H54 (cell line): ENCODE measurements around the gene PRR12.

Experiments
- DNase-seq: peaks from one replicate; pipeline ENCODE4 v3.0.0; 2011; ENCODE audit warnings: low spot score, mixed read lengths; ENCODE audit not compliant: insufficient read length
- FAIRE-seq: peaks from 3 replicates; lab custom pipeline; 2011; peaks lifted over from hg19 to GRCh38; lab: Jason Lieb, UNC
- POLR2A ChIP-seq: IDR thresholded peaks from 2 replicates; pipeline ENCODE4 v1.6.1; 2011; ENCODE audit warnings: low read depth, mild to moderate bottlenecking, low read length

The PRR12 gene

DNA sequence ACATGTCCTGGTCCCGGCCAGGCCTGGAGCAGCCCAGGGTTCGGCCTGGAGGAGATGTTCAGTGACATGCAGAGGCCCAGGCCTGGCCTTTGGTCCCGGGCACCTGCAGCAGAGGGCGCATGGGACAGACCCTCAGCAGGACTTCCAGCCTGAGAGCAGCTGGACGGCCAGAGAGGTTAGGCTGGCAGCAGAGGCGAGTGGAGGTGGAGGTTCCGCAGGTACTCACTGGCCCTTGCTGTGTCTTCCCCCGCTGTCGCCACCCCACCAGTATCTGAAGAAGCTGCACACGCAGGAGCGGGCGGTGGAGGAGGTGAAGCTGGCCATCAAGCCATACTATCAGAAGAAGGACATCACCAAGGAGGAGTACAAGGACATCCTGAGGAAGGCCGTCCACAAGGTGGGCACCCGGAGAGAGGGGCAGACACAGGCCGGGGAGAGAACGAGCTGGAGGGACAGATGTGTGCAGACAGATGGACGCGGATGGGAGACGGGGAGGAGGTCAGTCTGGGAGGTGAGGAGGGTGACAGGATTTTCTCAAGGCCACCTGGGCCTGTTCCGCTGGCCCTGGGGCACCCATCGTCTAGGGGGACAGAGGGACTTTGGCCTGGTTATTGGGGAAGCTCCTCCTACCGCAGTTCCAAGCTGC lies 66.6 kb downstream of the PRR12 start:
- no peak for TF ChIP-seq POLR2A
- DNase-seq (no peak), FAIRE-seq (no peak)

GRCh38 chr19:49658139-49658517 lies 67.1 kb downstream of the PRR12 start:
- no peak for TF ChIP-seq POLR2A
- FAIRE-seq (no peak), DNase-seq (no peak)

DNA sequence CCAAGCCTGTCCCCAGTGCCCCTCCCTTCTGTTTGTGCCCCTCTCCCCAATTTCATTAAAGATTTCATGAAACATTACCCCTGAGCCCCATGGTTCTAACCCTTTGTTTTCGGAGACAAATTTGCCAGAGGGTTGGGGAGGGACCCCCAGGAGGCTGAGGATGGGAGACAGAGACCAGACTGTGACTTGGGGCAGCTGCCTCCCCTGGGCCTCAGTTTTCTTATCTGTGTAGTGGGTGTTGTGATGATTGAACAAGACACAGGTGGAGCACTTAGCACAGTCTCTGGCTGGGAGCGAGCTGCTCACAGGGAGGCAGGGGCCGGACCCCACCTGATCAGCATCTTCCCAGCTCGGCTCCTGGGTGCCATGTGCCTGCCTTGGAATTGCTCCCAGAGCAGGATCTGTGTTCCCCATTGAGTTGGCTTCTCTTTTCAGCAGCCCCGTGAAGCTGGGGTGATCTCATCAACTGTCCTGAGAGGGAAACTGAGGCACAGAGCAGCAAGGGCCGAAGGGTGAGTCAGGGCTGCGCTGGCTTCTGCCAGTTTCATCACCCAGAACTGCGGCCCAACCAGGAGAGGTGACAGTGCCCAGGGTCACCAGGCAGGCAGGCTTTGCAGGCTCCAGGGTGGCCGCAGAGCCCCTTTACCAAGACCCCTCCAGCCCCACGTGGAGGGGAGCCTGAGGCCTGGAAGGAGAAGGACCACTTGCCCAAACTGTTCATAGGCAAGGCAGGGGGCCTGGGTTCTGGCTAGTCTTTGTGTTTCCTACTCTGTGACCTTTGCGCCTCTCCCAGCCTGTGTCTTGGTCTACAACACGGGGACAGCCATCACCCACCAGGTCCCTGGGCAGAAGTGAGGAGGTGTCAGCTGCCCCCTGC lies 67.8 kb downstream of the PRR12 start:
- FAIRE-seq (no peak), DNase-seq (no peak)
- no peak for TF ChIP-seq POLR2A

DNA sequence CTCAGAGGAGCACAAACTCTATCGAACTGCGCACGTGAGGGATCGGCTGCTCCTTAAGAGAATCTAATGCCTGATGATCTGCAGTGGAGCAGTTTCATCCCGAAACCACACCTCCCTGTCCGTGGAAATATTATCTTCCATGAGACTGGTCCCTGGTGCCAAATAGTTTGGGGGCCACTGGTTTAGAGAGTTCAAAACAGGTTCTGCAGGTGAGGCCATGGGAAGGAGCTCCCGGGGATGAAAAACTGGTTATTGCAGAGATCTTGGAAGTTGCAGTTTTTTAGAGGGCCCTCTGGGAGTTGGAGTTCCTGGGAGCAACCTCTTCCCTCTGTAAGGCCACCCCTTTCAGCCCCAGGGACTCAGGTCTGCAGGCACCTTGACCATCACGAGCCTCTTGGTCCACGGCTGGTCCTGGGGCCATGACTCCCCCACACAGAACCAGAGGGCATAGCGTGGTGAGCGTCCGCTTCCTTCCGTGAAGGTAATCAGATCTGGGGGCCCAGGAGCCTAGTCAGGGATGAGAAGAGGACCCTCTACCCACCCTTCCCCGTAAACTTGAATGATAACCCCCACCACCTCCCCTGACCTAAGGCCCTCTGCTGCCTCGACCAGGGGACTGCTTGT lies 69.5 kb downstream of the PRR12 start:
- FAIRE-seq (no peak), DNase-seq (no peak)
- TF ChIP-seq POLR2A: no peak

GRCh38 chr19:49662011-49662410 lies 71.0 kb downstream of the PRR12 start:
- DNase-seq: no peak
- no peak for TF ChIP-seq POLR2A
- no peak for FAIRE-seq

DNA sequence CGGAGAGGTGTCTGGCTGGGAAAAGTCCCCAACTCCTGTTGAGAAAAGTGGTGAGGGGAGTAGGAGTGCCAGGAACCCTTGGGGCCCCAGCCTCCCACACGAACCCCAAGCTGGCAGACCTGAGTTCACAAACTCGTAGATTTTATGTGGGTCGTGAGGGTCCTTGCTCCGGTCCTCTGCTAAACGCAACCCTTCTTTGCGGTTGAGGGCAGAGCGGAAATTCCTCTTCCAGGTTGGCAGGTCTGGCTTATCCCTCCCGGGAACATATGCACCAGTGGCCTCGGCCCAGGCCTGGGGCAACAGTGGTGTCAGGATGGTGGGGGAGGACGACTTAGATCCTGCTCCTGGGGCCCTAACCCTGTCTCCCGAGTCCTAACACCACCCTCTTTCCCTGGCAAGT lies 72.2 kb downstream of the PRR12 start:
- FAIRE-seq: no peak
- TF ChIP-seq POLR2A: no peak
- no peak for DNase-seq

- no peak for FAIRE-seq
- DNase-seq: peak; percentile 91
- TF ChIP-seq POLR2A: peak; percentile 75; the same call in 1 of the 2 replicates
These were observed 73.4 kb downstream of the PRR12 start for GRCh38 chr19:49664171-49665035.

GRCh38 chr19:49665036-49665350 lies 74.0 kb downstream of the PRR12 start:
- no peak for FAIRE-seq
- DNase-seq: no peak
- no peak for TF ChIP-seq POLR2A

DNA sequence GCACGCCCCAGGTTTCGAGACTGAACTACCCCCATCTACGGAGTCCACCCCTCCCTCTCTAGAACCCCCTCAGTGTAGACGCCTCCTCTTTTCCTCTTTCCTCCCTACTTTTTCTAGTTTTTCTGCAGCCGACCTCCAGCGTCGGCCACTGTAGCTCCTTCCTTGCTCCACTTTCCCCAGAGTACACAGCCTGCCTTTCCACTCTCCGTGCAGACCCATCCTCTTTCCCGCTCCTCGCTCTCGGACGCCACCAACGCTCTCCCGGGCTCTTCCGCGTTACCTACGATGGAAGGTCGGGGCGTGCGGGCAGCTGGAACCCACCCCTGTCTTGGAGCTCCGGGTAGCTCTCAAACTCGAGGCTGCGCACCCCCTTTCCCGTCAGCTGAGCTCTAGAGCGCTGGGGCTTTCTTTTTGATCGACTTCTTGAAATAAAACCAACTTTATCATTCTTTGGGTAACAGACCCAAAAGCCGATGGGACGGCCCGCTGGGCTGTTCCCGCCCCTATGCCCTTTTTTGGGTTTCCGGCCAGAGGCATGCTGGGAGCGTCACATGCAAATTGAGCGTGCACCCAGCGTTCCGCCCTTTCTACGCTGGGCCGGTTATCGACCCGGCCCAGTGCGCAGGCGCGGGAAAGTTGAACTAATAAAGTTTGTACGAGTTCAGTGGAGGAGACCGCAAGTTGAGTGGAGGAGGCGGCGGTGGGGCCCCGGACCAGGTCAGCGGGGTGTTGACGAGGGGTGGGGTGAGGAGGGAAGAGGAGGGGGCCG lies 74.6 kb downstream of the PRR12 start, which contains the start of the genes BCL2L12 and IRF3:
TSS of gene BCL2L12 (plus strand) at position 583 of the 769 bp plus-strand sequence. CDS start 760 bp downstream, outside the sequence.
TSS of gene IRF3 (minus strand) at position 507 of the 769 bp plus-strand sequence. CDS start 1,019 bp downstream, outside the sequence.
- TF ChIP-seq POLR2A: peak; percentile 72
- DNase-seq (peak; percentile 95), FAIRE-seq (no peak)

DNA sequence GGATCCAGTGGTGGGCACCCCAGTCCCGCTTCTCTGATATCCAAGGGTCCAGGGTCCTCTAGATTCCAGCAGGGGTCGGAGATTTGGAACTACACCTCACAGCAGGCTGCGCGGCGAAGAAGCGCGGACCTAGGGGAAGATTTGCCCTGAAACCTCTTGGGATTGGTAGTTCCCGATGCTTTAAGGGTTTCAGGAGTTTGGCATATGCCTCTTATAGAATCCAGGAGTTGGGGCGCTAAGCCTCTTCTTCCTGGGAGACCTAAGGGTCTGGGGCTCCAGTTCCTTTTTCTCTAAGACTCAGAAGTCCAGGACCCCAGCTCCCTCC lies 75.1 kb downstream of the PRR12 start:
- TF ChIP-seq POLR2A: no peak
- no peak for DNase-seq
- FAIRE-seq: no peak

- DNase-seq: no peak
- TF ChIP-seq POLR2A: no peak
- no peak for FAIRE-seq
These were observed 76.5 kb downstream of the PRR12 start for GRCh38 chr19:49667473-49667872.

DNA sequence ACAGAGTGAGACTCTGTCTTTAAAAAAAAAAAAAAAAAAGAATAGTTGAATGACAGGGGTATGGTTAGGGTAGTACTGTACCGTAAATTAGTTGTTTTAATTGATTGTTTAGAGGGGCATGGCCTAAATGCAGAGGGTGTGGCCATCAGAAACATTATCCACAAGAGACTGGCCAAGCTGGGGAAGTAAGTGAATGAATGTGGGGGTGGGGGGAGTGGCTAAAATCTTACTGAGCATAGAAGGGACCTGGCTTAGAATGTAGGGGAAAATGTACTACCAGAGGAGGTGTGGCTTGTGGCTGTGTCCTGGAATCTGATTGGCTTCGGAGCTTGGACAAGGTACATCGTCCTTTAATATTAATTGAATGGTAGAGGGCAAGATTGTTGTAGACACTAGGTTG lies 78.5 kb downstream of the PRR12 start:
- no peak for DNase-seq
- TF ChIP-seq POLR2A: no peak
- FAIRE-seq: no peak

GRCh38 chr19:49672131-49672919 lies 81.3 kb downstream of the PRR12 start:
- FAIRE-seq: no peak
- no peak for TF ChIP-seq POLR2A
- peak; percentile 82 for DNase-seq
